ENCODE results near the gene CHD1. TPM values are rescaled to one million over a fixed set of nuclear protein-coding genes. Genes with fewer than 3 reads are reported as not detected.

The CHD1 gene
- total RNA-seq = 10 to 100 TPM; 29.1 to 47.3 TPM

DNA sequence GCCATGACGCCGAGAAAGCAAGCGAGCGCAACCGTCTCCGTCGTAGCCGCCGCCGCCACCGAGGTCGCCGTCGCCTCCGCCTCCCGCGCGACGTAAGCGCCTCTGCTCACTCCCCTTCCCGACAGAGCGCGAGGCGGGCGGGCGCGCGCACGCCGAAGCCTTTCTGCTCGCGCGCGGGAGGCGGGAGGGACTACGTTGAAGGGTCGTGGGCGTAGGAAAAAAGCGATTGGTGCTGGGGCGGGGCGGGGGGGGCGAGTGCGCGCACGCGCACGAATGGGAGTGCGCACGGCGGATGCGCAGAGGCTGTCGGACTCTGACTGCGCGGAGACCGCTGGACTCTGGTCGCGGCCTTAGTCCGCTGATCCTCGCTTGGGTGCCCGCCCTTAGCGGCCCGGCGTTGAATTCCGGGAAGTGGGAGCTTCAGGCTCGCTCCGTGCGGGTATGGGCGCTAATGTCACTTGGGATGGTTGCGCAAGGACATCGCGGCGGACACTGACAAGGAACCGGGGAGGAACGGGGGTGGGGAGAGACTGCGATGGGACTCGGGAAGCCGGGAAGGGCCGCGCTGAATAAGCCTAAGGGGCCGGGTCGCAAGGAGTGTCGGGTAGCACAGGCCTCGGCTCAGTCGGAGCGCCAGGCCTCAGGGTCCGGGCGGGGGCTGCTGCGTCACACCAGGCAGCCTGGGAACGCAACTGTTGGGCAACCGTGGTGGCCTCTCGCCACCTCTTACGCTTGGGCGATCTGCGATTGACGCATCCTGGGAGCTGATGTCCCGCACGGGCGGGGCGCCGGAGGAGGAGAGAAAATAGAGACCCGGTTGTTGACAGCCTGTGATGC, at the start of gene CHD1:
CHD1 (minus strand) TSS at position 135 of the 837 bp plus-strand sequence. CDS start 2,621 bp downstream, outside the sequence.
- Histone ChIP-seq H3K9me3 (no peaks in the 10 kb centered on the region), H3K4me3 (peak within 1 kb of the TSS; percentile 78), H3K27ac (peak within 1 kb of the TSS; percentile 100), H3K27me3 (no peaks in the 10 kb centered on the region), H3K9ac (ENCODE audit: low read depth in 2 of 2, low read length in 2 of 2) (peak within 1 kb of the TSS; percentile 99 to 100), H3K36me3 (peaks cover 5% of the 10 kb centered on the region), H3K4me1 (no peaks in the 10 kb centered on the region)
- TF ChIP-seq CTCF (IDR thresholded peaks at IDR 0.05) = no peak
- intact Hi-C loops (cut with DNase I) = no loop called here
- peak; percentile 95 for DNase-seq

DNA sequence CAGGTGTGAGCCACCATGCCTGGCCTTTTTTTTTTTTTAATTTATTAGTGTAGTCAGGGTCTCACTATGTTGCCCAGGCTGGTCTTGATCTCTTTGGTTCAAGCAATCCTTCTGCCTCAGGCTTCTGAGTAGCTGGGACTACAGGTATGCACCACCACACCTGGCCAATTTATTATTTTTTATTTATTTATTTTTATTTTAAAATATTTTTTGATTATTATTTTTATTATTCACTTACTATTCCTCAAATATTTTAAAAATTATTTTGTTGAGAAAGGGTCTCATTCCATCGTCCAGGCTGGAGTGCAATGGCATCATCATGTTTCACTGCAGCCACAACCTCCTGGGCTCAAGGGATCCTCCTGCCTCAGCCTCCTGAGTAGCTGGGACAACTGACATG, 49.7 kb upstream of the CHD1 start:
- Histone ChIP-seq H3K4me1 (no peaks in the 10 kb centered on the region), H3K9ac (ENCODE audit: low read depth in 2 of 2, low read length in 2 of 2) (no peak overlapping the region), H3K4me3 (no peak overlapping the region), H3K27me3 (no peaks in the 10 kb centered on the region), H3K27ac (no peak overlapping the region), H3K36me3 (no peaks in the 10 kb centered on the region), H3K9me3 (no peaks in the 10 kb centered on the region)
- no peak for DNase-seq
- intact Hi-C loops (cut with DNase I) = no loop called here
- no peak for TF ChIP-seq CTCF (IDR thresholded peaks at IDR 0.05)

DNA sequence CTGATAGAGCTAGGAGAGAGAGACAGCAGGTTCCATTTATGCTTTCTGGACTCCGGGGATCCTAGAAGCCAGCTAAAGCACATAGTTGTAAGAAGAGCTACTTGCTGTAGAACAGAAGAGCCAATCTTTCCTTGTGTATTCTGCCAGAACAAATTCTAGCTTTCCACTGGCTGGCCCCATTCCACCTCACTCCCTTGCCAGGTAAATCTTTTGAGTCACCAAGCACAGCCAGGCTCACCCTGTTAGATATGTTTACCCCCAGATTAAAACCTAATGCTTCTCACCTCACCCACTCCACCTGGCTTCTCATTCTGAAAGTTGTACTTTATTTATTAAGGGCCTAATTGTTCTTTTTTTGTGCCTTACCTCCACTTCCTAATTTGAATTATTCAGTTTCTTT, 48.9 kb upstream of the CHD1 start:
- H3K36me3 ChIP-seq = no peaks in the 10 kb centered on the region
- no peak for TF ChIP-seq CTCF (IDR thresholded peaks at IDR 0.05)
- no peaks in the 10 kb centered on the region for H3K9me3 ChIP-seq
- no peak overlapping the region for H3K27ac ChIP-seq
- intact Hi-C loops (cut with DNase I) = no loop called here
- H3K4me3 ChIP-seq = no peak overlapping the region
- H3K27me3 ChIP-seq = no peaks in the 10 kb centered on the region
- no peak overlapping the region for H3K9ac ChIP-seq (ENCODE audit: low read depth in 2 of 2, low read length in 2 of 2)
- H3K4me1 ChIP-seq = no peaks in the 10 kb centered on the region
- DNase-seq = no peak

DNA sequence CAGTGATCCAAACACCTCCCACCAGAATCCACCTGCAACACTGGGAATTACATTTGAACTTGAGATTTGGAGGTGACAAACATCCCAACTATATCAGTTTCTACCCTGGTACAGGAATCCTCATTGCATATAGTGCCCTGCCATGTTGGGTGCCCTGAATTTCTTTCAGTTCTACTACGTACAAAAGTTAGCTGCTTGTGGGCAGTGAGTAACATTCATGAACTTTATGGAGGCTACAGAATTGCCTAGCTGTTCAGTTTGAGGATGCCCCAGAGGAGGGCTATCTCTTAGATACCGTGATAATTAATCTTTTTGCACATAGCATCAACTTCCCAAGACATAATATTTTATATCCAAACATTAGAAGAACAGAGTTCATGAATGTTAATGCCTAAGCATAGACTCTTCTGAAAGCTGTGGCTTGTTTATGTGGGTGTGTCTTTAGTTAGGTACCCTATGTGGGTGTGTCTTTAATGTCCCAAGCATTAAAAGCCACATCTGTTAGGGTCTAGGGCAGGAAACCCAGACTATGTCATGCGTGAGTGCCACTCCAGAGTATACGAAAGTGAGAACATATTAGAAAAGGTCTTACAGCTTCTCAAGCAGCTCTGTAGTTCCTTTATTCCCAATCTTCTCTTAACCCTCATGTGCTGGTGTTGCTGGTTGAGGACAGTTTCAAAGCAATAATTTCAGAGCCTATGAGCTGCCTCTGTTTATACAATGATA, 47.0 kb upstream of the CHD1 start:
- TF ChIP-seq CTCF (IDR thresholded peaks at IDR 0.05) = no peak
- Histone ChIP-seq H3K27me3 (no peaks in the 10 kb centered on the region), H3K4me3 (no peak overlapping the region), H3K9ac (ENCODE audit: low read depth in 2 of 2, low read length in 2 of 2) (no peak overlapping the region), H3K9me3 (no peaks in the 10 kb centered on the region), H3K4me1 (no peaks in the 10 kb centered on the region), H3K36me3 (no peaks in the 10 kb centered on the region), H3K27ac (no peak overlapping the region)
- no peak for DNase-seq
- intact Hi-C loops (cut with DNase I) = no loop called here

GRCh38 chr5:98975223-98975622, 46.4 kb upstream of the CHD1 start:
- intact Hi-C loops (cut with DNase I) = no loop called here
- no peak for DNase-seq
- no peaks in the 10 kb centered on the region for H3K9me3 ChIP-seq
- no peak overlapping the region for H3K4me3 ChIP-seq
- H3K4me1 ChIP-seq = no peaks in the 10 kb centered on the region
- no peak for TF ChIP-seq CTCF (IDR thresholded peaks at IDR 0.05)
- H3K27ac ChIP-seq = no peak overlapping the region
- no peaks in the 10 kb centered on the region for H3K36me3 ChIP-seq
- H3K9ac ChIP-seq (ENCODE audit: low read depth in 2 of 2, low read length in 2 of 2) = no peak overlapping the region
- H3K27me3 ChIP-seq = no peaks in the 10 kb centered on the region
